ENCODE results near the gene TNKS1BP1.

Gene TNKS1BP1, protein sequence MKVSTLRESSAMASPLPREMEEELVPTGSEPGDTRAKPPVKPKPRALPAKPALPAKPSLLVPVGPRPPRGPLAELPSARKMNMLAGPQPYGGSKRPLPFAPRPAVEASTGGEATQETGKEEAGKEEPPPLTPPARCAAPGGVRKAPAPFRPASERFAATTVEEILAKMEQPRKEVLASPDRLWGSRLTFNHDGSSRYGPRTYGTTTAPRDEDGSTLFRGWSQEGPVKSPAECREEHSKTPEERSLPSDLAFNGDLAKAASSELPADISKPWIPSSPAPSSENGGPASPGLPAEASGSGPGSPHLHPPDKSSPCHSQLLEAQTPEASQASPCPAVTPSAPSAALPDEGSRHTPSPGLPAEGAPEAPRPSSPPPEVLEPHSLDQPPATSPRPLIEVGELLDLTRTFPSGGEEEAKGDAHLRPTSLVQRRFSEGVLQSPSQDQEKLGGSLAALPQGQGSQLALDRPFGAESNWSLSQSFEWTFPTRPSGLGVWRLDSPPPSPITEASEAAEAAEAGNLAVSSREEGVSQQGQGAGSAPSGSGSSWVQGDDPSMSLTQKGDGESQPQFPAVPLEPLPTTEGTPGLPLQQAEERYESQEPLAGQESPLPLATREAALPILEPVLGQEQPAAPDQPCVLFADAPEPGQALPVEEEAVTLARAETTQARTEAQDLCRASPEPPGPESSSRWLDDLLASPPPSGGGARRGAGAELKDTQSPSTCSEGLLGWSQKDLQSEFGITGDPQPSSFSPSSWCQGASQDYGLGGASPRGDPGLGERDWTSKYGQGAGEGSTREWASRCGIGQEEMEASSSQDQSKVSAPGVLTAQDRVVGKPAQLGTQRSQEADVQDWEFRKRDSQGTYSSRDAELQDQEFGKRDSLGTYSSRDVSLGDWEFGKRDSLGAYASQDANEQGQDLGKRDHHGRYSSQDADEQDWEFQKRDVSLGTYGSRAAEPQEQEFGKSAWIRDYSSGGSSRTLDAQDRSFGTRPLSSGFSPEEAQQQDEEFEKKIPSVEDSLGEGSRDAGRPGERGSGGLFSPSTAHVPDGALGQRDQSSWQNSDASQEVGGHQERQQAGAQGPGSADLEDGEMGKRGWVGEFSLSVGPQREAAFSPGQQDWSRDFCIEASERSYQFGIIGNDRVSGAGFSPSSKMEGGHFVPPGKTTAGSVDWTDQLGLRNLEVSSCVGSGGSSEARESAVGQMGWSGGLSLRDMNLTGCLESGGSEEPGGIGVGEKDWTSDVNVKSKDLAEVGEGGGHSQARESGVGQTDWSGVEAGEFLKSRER (N-terminal part only)

DNA sequence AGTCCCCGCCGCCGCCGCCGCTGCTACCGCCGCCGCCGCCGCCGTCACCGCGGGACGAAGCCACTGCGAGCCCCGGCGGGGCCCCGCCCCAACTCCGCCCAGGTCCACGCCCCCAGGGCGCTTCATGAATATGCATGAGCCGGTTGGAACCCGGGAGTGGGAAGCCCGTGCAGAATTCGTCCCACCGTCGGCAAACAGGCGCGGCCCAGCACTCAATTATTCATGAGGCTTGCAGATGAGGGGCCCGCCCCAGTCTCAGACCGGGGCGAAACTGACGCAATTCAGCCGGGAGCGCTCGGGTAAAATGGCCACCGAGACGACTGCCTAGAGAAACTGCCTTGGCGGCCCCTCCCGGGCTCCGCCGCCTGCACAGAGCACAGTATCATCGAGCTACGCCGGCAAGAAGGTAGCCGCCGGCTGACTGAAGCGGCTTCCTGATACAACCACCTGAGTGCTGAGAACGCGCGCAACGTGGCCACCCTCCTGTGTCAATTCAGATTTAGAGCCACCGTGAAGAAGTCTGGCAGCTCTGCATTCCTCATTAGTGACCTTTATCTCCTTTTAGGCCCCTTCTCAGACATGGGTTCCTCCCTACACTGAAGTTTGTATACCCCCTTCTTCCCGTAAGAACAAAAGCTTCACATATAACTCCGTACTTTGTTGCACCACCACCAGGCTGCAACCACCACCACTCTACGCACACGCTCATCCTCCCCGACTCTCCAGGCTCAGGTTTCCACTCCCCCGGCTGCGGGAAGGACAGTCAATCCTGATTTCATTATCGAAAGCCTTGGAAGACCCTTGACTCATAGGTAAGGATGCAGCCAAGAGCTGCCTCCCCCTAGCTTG, at the start of gene TNKS1BP1:
TSS of gene TNKS1BP1 (minus strand) at position 67 of the 849 bp plus-strand sequence. CDS start 3,067 bp downstream, outside the sequence.
- peak; percentile 97 for DNase-seq (ENCODE audit: low spot score)
- TF ChIP-seq, protein P1, sequence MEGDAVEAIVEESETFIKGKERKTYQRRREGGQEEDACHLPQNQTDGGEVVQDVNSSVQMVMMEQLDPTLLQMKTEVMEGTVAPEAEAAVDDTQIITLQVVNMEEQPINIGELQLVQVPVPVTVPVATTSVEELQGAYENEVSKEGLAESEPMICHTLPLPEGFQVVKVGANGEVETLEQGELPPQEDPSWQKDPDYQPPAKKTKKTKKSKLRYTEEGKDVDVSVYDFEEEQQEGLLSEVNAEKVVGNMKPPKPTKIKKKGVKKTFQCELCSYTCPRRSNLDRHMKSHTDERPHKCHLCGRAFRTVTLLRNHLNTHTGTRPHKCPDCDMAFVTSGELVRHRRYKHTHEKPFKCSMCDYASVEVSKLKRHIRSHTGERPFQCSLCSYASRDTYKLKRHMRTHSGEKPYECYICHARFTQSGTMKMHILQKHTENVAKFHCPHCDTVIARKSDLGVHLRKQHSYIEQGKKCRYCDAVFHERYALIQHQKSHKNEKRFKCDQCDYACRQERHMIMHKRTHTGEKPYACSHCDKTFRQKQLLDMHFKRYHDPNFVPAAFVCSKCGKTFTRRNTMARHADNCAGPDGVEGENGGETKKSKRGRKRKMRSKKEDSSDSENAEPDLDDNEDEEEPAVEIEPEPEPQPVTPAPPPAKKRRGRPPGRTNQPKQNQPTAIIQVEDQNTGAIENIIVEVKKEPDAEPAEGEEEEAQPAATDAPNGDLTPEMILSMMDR (IDR thresholded peaks at IDR 0.05; ENCODE audit: extremely low read depth, missing control alignments), result no peak

DNA sequence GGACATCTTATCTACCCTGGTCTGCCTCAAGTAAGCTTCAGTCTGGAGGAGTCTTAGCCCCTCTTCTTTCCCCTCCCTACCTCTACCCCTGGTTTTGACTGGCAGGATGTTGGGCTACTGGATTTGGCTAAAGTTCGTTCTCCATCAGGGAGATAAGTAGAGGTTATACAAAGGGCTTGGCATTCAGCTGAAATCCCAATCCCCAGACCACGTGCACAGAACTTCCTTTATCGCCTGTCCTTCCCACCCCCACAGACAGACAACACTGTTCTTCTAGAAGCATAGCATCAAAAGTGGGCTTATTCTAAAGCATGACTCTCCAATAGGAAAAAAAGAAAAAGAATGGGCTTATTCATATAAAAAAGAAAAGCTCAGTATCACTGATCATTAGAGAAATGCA, 48.4 kb upstream of the TNKS1BP1 start:
- no peak for DNase-seq (ENCODE audit: low spot score)
- TF ChIP-seq, protein P1 (IDR thresholded peaks at IDR 0.05; ENCODE audit: extremely low read depth, missing control alignments), result no peak

DNA sequence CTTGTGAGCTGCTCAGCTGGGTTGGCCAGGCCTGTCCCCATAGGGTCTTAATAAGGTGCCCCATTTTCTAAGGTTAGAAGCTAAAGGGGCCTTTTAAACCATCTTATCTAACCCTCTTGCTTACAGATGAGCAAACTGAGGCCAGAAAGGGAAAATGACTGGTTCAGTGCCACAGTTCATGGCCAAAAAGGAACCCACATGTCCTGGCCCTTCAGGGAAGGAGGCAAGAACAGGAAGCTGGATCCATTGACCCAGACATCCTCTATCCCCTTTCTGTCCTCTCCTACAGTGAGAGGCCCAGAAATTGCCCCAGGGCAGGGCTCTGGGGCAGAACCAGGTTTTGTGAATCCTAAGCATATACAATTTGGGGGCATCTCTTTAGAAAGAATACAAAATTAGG, 46.2 kb upstream of the TNKS1BP1 start:
- TF ChIP-seq, protein P1 (IDR thresholded peaks at IDR 0.05; ENCODE audit: extremely low read depth, missing control alignments), result no peak
- DNase-seq (ENCODE audit: low spot score), result no peak

DNA sequence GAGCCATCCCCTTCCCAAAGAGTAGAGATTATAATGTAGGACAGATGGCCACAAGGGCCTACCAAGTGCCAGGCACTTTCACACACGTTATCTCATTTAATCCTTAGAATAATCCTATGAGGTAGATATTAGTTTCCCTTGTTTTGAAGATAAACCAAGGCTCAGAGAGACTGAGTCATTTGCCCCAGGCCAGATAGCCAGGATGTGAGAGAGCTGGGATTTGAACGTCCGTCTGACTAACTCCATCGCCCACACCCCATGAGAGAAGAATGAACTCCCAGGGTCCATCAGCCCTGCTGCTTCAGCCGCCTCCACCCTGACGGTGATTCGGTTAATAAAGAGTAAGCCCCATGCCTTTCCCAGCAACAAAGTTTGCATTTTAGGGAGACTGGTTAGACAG, 45.5 kb upstream of the TNKS1BP1 start:
- no peak for DNase-seq (ENCODE audit: low spot score)
- TF ChIP-seq, protein P1 (IDR thresholded peaks at IDR 0.05; ENCODE audit: extremely low read depth, missing control alignments), result no peak

DNA sequence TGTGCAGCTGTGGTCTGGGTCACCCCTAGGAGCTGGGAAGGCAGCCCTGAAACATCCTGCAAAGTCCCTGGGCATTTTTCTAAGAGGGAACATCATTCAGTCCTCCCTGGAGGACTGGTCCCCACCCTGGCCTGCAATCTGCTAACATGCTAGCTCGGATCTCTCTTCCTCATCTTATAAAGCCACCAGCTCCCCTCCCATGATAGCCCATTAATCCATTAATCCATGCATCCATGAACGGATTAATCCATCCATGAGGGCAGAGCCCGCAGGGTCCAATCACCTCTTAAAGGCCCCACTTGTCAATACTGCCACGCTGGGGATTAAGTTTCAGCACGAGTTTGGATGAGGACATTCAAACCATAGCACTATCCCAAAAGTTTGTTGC, 44.1 kb upstream of the TNKS1BP1 start:
- TF ChIP-seq, protein P1 (IDR thresholded peaks at IDR 0.05; ENCODE audit: extremely low read depth, missing control alignments), result no peak
- no peak for DNase-seq (ENCODE audit: low spot score)

DNA sequence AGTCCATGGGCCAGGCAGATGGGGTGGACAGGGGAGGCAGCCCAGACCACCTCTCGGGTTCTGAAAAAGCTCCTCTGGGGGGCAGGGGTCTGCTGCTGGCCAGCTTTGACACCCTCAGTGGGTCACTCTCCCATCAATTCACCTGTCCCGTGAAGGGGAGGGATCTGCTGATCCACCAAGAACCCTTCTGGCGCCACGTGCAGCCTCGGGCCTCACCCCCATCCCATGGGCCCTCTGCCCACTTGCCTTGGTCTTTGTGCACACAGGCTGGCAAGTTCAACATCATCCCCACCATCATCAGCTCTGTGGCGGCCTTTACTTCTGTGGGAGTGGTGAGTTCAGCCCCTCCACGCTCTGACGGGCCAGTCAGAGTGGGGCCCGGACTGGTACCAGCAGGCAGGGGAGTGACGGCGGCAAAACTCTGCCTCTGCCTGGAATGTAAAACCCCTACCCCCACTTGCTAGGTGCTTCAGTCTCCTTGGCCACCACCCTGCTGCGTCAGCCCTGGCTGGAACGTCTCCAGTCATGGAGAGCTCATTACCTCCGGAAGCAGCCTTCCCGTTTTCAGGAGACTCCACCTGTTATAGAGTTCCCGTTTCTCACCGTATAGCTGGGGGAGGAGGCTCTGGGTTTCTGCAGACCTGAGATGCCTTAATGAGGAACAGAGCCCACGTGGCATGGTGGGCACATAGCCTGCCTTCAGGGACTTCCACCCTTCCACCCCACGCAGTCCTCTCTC, 43.5 kb upstream of the TNKS1BP1 start:
- DNase-seq (ENCODE audit: low spot score), result no peak

More for the DNA sequence above, 43.5 kb upstream of the TNKS1BP1 start:
- TF ChIP-seq, protein P1 (IDR thresholded peaks at IDR 0.05; ENCODE audit: extremely low read depth, missing control alignments), result no peak

Data from GM20000 (cell line).